Upper lobe of left lung (tissue), 6 donors: ENCODE data around the gene RAPGEF2. TPM values are rescaled to one million over a fixed set of nuclear protein-coding genes. Genes with fewer than 3 reads are reported as not detected.

Experiments
- ATAC-seq, 2 donors: fragments of 200-7000 bp; cut with Tn5 transposase; one replicate each; pipeline ENCODE4 v1.9.1; 2022; ENCODE audit warnings: mild to moderate bottlenecking in 2 of 2, moderate library complexity in 2 of 2; ENCODE audit not compliant: low FRiP score in 2 of 2
- DNase-seq, 2 donors: peaks; one replicate each; pipeline ENCODE4 v3.0.0-alpha.2; 2019 to 2020
- H3K27ac ChIP-seq, 4 donors: fragments of 200-600 bp; sonication (generic); one replicate each; pipeline ENCODE4 v1.5.1; 2016 to 2019
- H3K27me3 ChIP-seq, 4 donors: fragments of 200-600 bp; sonication (generic); one replicate each; pipeline ENCODE4 v1.5.1; 2017 to 2019
- H3K36me3 ChIP-seq, 4 donors: fragments of 200-600 bp; sonication (generic); one replicate each; pipeline ENCODE4 v1.5.1; 2016 to 2019
- H3K4me1 ChIP-seq, 4 donors: fragments of 200-600 bp; sonication (generic); one replicate each; pipeline ENCODE4 v1.5.1; 2018 to 2019
- H3K4me3 ChIP-seq, 4 donors: fragments of 200-600 bp; sonication (generic); one replicate each; pipeline ENCODE4 v1.5.1; 2017 to 2019; ENCODE audit warnings: mild to moderate bottlenecking in 2 of 4, moderate library complexity in 1 of 4
- H3K9me3 ChIP-seq, 4 donors: fragments of 200-600 bp; sonication (generic); one replicate each; pipeline ENCODE4 v1.5.1; 2018 to 2019
- EP300 ChIP-seq, 4 donors: sonication (generic); formaldehyde crosslinking; IDR thresholded peaks; one replicate each; pipeline ENCODE4 v1.5.1; 2017; ENCODE audit warnings: antibody characterized with exemption in 4 of 4, control low read depth in 2 of 4
- POLR2A ChIP-seq, 4 donors: fragments of 450-650 bp; IDR thresholded peaks; one replicate each; pipeline ENCODE4 v1.5.1; 2016 to 2017; ENCODE audit warnings: antibody characterized with exemption in 4 of 4, mild to moderate bottlenecking in 2 of 4
- POLR2AphosphoS5 ChIP-seq, 2 donors: sonication (generic); formaldehyde crosslinking; IDR thresholded peaks; one replicate each; pipeline ENCODE4 v1.5.1; 2017; ENCODE audit warnings: antibody characterized with exemption in 2 of 2
- WGBS, 2 donors: methylation state at CpG; one replicate each; pipeline ENCODE4 v1.1.5; 2017 to 2018; 5-methylcytosine and 5-hydroxymethylcytosine counted together
- total RNA-seq, 6 donors: library from RNA; depleted of rRNA in 4 of 6; stranded (reverse); fragments of >200 nt in 4 of 6; gene quantifications; one replicate each; pipeline versions ENCODE4 v1.1.0 to v1.2.1, GENCODE V29; 2016 to 2021
- TF ChIP-seq, protein P1 (sequence below), 6 experiments: fragments of 450-650 bp in 4 of 6; fragments of 200-600 bp in 2 of 6; sonication (generic) in 2 of 6; IDR thresholded peaks; one replicate each; pipeline ENCODE4 v1.5.1; 2016 to 2019; ENCODE audit warnings: antibody characterized with exemption in 6 of 6
- donor health status: DM: no; HTN: no; CAD: no; lungs with moderate emphysema.
- donor health status: DM: no; HTN: yes; CAD: no; lungs with severe emphysema.

RAPGEF2 gene
- total RNA-seq, 6 donors from 2014 or later: 53.3 to 122 (median 66.3) TPM

- Histone ChIP-seq H3K27me3 (no peaks in the 10 kb centered on the region), H3K4me1 (peaks cover 0 to 4% (median 0%) of the 10 kb centered on the region in 4 donors), H3K9me3 (no peaks in the 10 kb centered on the region), H3K36me3 (no peaks in the 10 kb centered on the region), H3K4me3 (no peak overlapping the region), H3K27ac (no peak overlapping the region)
- DNase-seq: no peak
- no peak for TF ChIP-seq POLR2A (IDR thresholded peaks at IDR 0.05)
- TF ChIP-seq, protein P1, sequence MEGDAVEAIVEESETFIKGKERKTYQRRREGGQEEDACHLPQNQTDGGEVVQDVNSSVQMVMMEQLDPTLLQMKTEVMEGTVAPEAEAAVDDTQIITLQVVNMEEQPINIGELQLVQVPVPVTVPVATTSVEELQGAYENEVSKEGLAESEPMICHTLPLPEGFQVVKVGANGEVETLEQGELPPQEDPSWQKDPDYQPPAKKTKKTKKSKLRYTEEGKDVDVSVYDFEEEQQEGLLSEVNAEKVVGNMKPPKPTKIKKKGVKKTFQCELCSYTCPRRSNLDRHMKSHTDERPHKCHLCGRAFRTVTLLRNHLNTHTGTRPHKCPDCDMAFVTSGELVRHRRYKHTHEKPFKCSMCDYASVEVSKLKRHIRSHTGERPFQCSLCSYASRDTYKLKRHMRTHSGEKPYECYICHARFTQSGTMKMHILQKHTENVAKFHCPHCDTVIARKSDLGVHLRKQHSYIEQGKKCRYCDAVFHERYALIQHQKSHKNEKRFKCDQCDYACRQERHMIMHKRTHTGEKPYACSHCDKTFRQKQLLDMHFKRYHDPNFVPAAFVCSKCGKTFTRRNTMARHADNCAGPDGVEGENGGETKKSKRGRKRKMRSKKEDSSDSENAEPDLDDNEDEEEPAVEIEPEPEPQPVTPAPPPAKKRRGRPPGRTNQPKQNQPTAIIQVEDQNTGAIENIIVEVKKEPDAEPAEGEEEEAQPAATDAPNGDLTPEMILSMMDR (IDR thresholded peaks at IDR 0.05): no peak
- no peak for TF ChIP-seq POLR2AphosphoS5 (IDR thresholded peaks at IDR 0.05)
- TF ChIP-seq EP300 (IDR thresholded peaks at IDR 0.05): no peak
- no peak for ATAC-seq
- 92 to 98% methylated on average over 2 of the region's 2 CpGs for WGBS, 2 donors
These were observed 277.0 kb downstream of the RAPGEF2 start for GRCh38 chr4:159379836-159380235.

DNA sequence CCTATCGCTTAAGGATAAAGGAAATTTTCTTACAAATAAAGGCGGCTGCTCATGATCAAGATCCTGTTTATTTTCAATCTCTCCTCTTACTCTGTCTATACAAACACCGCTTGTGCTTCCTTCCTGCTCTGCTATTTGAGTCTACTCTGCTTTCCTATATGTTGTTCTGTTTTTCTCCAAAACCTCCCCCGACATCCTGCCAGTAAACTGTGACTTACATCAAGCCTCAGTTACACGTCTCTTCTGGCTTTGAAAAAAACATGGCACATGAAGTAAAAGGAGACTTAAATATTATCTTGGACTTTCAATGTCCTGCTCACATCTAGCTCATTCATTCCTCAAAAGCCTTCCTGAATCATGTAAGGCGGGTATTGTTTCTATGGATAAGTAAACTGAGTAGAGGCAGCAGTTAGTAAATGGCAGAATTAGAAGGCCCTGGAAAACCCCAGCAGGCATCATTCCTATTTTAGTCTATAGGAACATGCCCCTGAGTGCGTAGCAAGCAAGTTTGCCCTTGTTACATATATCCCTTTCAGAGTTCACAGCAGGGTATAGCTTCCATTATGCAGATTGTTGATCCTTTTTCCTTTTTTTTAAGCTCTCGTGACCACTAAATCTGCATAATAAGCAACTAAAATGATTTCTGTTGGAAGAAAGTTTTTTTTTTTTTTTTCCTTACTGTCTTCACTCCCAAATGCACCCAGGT lies 280.1 kb downstream of the RAPGEF2 start:
- H3K4me3 ChIP-seq: no peak overlapping the region
- no peaks in the 10 kb centered on the region for H3K36me3 ChIP-seq
- ATAC-seq: no peak
- H3K27me3 ChIP-seq: no peaks in the 10 kb centered on the region
- TF ChIP-seq POLR2AphosphoS5 (IDR thresholded peaks at IDR 0.05): no peak
- no peak for TF ChIP-seq POLR2A (IDR thresholded peaks at IDR 0.05)
- TF ChIP-seq, protein P1 (IDR thresholded peaks at IDR 0.05): no peak
- TF ChIP-seq EP300 (IDR thresholded peaks at IDR 0.05): no peak
- no peak for DNase-seq
- no peaks in the 10 kb centered on the region for H3K9me3 ChIP-seq
- H3K27ac ChIP-seq: no peak overlapping the region
- WGBS, 2 donors: 38 to 47% methylated on average over 8 of the region's 8 CpGs
- peaks cover 0 to 4% (median 0%) of the 10 kb centered on the region in 4 donors for H3K4me1 ChIP-seq

GRCh38 chr4:159383562-159383931 lies 280.7 kb downstream of the RAPGEF2 start:
- TF ChIP-seq POLR2AphosphoS5 (IDR thresholded peaks at IDR 0.05) (no peak), POLR2A (IDR thresholded peaks at IDR 0.05) (no peak), EP300 (IDR thresholded peaks at IDR 0.05) (no peak)
- TF ChIP-seq, protein P1 (IDR thresholded peaks at IDR 0.05): no peak
- ATAC-seq: no peak
- WGBS, 2 donors: 71 to 72% methylated on average over 3 of the region's 3 CpGs
- no peak for DNase-seq
- Histone ChIP-seq H3K36me3 (no peaks in the 10 kb centered on the region), H3K9me3 (no peaks in the 10 kb centered on the region), H3K27ac (no peak overlapping the region), H3K4me3 (no peak overlapping the region), H3K4me1 (peaks cover 0 to 4% (median 0%) of the 10 kb centered on the region in 4 donors), H3K27me3 (no peaks in the 10 kb centered on the region)

- DNase-seq: no peak
- H3K36me3 ChIP-seq: no peaks in the 10 kb centered on the region
- no peak overlapping the region for H3K4me3 ChIP-seq
- no peaks in the 10 kb centered on the region for H3K27me3 ChIP-seq
- H3K4me1 ChIP-seq: peaks cover 0 to 4% (median 0%) of the 10 kb centered on the region in 4 donors
- TF ChIP-seq POLR2AphosphoS5 (IDR thresholded peaks at IDR 0.05) (no peak), EP300 (IDR thresholded peaks at IDR 0.05) (no peak), POLR2A (IDR thresholded peaks at IDR 0.05) (no peak)
- ATAC-seq: no peak
- H3K9me3 ChIP-seq: no peaks in the 10 kb centered on the region
- H3K27ac ChIP-seq: no peak overlapping the region
These were observed 281.1 kb downstream of the RAPGEF2 start for GRCh38 chr4:159384017-159384416.

DNA sequence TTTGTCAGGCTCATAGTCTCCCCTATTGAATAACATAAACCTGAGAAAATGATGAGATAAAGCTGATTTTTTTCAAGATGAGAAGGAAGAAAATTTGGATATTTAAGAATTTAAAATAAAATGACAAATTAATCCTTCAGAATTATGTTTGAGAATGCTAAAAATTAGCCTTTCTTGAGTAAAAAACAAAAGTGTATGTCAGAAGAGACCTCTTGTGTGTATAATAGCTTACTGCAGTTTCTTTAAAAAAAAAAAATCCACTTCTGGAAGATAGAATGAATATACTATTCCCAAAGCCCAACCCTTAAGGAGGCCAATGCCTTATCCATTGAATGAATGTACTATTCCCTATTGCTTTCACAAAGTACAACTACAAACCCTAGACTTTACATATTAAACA lies 281.8 kb downstream of the RAPGEF2 start:
- ATAC-seq: no peak

More for the DNA sequence above, 281.8 kb downstream of the RAPGEF2 start:
- Histone ChIP-seq H3K27ac (no peak overlapping the region), H3K4me1 (peaks cover 0 to 4% (median 0%) of the 10 kb centered on the region in 4 donors), H3K36me3 (no peaks in the 10 kb centered on the region), H3K9me3 (no peaks in the 10 kb centered on the region), H3K4me3 (no peak overlapping the region), H3K27me3 (no peaks in the 10 kb centered on the region)
- no peak for DNase-seq
- TF ChIP-seq POLR2AphosphoS5 (IDR thresholded peaks at IDR 0.05) (no peak), POLR2A (IDR thresholded peaks at IDR 0.05) (no peak), EP300 (IDR thresholded peaks at IDR 0.05) (no peak)
- TF ChIP-seq, protein P1 (IDR thresholded peaks at IDR 0.05): no peak
